CD4-positive, alpha-beta memory T cell (primary cell): ENCODE measurements around the gene TAS2R41. TPM values are rescaled to one million over a fixed set of nuclear protein-coding genes. Genes with fewer than 3 reads are reported as not detected.

Experiments
- CTCF ChIA-PET: fragments of 350-600 bp; sonication (Branson Sonifier 250); formaldehyde crosslinking; loops from one replicate; lab custom pipeline; 2021; ENCODE audit warnings: inconsistent platforms; ENCODE audit not compliant: partially characterized antibody; lab: Charles Lee
- POLR2A ChIA-PET: fragments of 350-600 bp; sonication (Branson Sonifier 250); formaldehyde crosslinking; loops from one replicate; lab custom pipeline; 2021; ENCODE audit not compliant: partially characterized antibody; lab: Charles Lee
- DNase-seq, 5 donors: peaks; one replicate each; pipeline versions ENCODE4 v3.0.0 to v3.0.0-alpha.2; 2020 to 2022; ENCODE audit warnings: mixed read lengths in 1 of 5
- H3K27ac ChIP-seq: one replicate; pipeline ENCODE4 v1.7.0; 2013; ENCODE audit warnings: low read depth, low read length
- H3K27me3 ChIP-seq: 2 replicates; pipeline ENCODE4 v1.7.0; 2013; ENCODE audit warnings: mild to moderate bottlenecking, low read length, moderate library complexity; ENCODE audit not compliant: insufficient read depth
- H3K36me3 ChIP-seq: 2 replicates; pipeline ENCODE4 v1.7.0; 2013; ENCODE audit warnings: mild to moderate bottlenecking, low read length, moderate library complexity; ENCODE audit not compliant: insufficient read depth
- H3K4me1 ChIP-seq: 2 replicates; pipeline ENCODE4 v1.7.0; 2013; ENCODE audit warnings: mild to moderate bottlenecking, low read length, moderate library complexity; ENCODE audit not compliant: insufficient read depth
- H3K4me3 ChIP-seq, 2 donors: one replicate each; pipeline ENCODE4 v1.7.0; 2013; ENCODE audit warnings: low read length in 2 of 2, mild to moderate bottlenecking in 1 of 2
- H3K9me3 ChIP-seq, 2 donors: one replicate each; pipeline ENCODE4 v1.7.0; 2013; ENCODE audit warnings: low read length in 2 of 2, control low read depth in 1 of 2; ENCODE audit not compliant: control insufficient read depth in 1 of 2
- H3K27ac Mint-ChIP-seq, 7 donors: one replicate each; pipeline ENCODE4 v1.8.0; 2020 to 2021; ENCODE audit warnings: mixed read lengths in 7 of 7, mild to moderate bottlenecking in 6 of 7, inconsistent platforms in 3 of 7, moderate library complexity in 3 of 7
- H3K27me3 Mint-ChIP-seq, 2 donors: one replicate each; pipeline ENCODE4 v1.8.0; 2020 to 2021; ENCODE audit warnings: mixed read lengths in 2 of 2
- H3K36me3 Mint-ChIP-seq, 2 donors: one replicate each; pipeline ENCODE4 v1.8.0; 2020 to 2021; ENCODE audit warnings: mixed read lengths in 2 of 2, inconsistent platforms in 1 of 2, mild to moderate bottlenecking in 1 of 2
- H3K4me1 Mint-ChIP-seq, 4 donors: one replicate each; pipeline ENCODE4 v1.8.0; 2020 to 2021; ENCODE audit warnings: mixed read lengths in 4 of 4, mild to moderate bottlenecking in 1 of 4
- H3K4me3 Mint-ChIP-seq, 8 donors: one replicate each; pipeline ENCODE4 v1.8.0; 2020 to 2021; ENCODE audit warnings: mixed read lengths in 8 of 8, mild to moderate bottlenecking in 7 of 8, moderate library complexity in 6 of 8, inconsistent platforms in 3 of 8
- H3K9me3 Mint-ChIP-seq, 8 donors: one replicate each; pipeline ENCODE4 v1.8.0; 2020 to 2021; ENCODE audit warnings: mixed read lengths in 8 of 8, mild to moderate bottlenecking in 5 of 8, inconsistent platforms in 3 of 8, moderate library complexity in 1 of 8
- intact Hi-C: fragments of 100-400 bp; cut with micrococcal nuclease; formaldehyde crosslinking; loops from one replicate; pipeline ENCODE4 v1.15.1; 2023
- polyA plus RNA-seq, 2 donors: library from polyadenylated mRNA; unstranded; fragments of 300-500 nt; fragmentation: Illumina TruSeq; gene quantifications; one replicate each; pipeline ENCODE4 v1.2.3, GENCODE V29; 2021
- total RNA-seq, 2 experiments: library from RNA; stranded (reverse); gene quantifications; one replicate each; pipeline ENCODE4 v1.2.3, GENCODE V29; 2021

Gene TAS2R41
- total and polyA plus RNA-seq, 4 experiments from 2014 or later, result 0.61 to 0.73 TPM; not detected in 2

- no peaks in the 10 kb centered on the region for H3K27me3 ChIP-seq
- H3K4me1 ChIP-seq, result peaks cover 9% of the 10 kb centered on the region
- Mint-ChIP-seq H3K36me3 (peaks cover 4 to 17% of the 10 kb centered on the region in 2 donors), H3K4me3 (no peak overlapping the region), H3K4me1 (peaks cover 10 to 20% (median 12%) of the 10 kb centered on the region in 4 donors), H3K27me3 (no peaks in the 10 kb centered on the region), H3K9me3 (no peaks in the 10 kb centered on the region), H3K27ac (peak overlapping the region in 2 of 7 donors; percentile 32 to 62)
- no peaks in the 10 kb centered on the region for H3K36me3 ChIP-seq
- H3K27ac ChIP-seq, result no peak overlapping the region
- intact Hi-C loops, result no loop called here
- no peak overlapping the region for H3K4me3 ChIP-seq
- ChIA-PET POLR2A (no interaction called here), CTCF (interaction anchor here (0.7 kb wide), 1 partner anchor 140 kb away, joined by 3 read pairs; no protein-coding TSS in a partner anchor)
- H3K9me3 ChIP-seq, result no peaks in the 10 kb centered on the region
- no peak for DNase-seq
Measured at GRCh38 chr7:143436325-143436946, 41.2 kb upstream of the TAS2R41 start.

GRCh38 chr7:143437578-143437977 is 40.1 kb upstream of the TAS2R41 start:
- Histone ChIP-seq H3K27ac (no peak overlapping the region), H3K4me1 (peaks cover 9% of the 10 kb centered on the region), H3K4me3 (no peak overlapping the region), H3K9me3 (no peaks in the 10 kb centered on the region), H3K27me3 (no peaks in the 10 kb centered on the region), H3K36me3 (no peaks in the 10 kb centered on the region)
- CTCF ChIA-PET, result no interaction called here
- intact Hi-C loops, result no loop called here
- Mint-ChIP-seq H3K4me1 (peaks cover 10 to 16% (median 12%) of the 10 kb centered on the region in 4 donors), H3K27ac (peak overlapping the region in 6 of 7 donors; percentile 7 to 29 (median 14)), H3K27me3 (no peaks in the 10 kb centered on the region), H3K36me3 (peaks cover 3 to 21% of the 10 kb centered on the region in 2 donors), H3K4me3 (peak overlapping the region in 2 of 8 donors; percentile 5 to 12), H3K9me3 (no peaks in the 10 kb centered on the region)
- POLR2A ChIA-PET, result no interaction called here
- DNase-seq, result no peak

GRCh38 chr7:143439866-143440265 is 37.8 kb upstream of the TAS2R41 start:
- H3K27ac ChIP-seq, result no peak overlapping the region
- no peaks in the 10 kb centered on the region for H3K27me3 ChIP-seq
- H3K27me3 Mint-ChIP-seq, result no peaks in the 10 kb centered on the region
- no peak for DNase-seq
- peaks cover 9% of the 10 kb centered on the region for H3K4me1 ChIP-seq
- peaks cover 10 to 16% (median 12%) of the 10 kb centered on the region in 4 donors for H3K4me1 Mint-ChIP-seq
- H3K36me3 Mint-ChIP-seq, result peaks cover 3 to 14% of the 10 kb centered on the region in 2 donors
- no peak overlapping the region for H3K4me3 Mint-ChIP-seq
- no peaks in the 10 kb centered on the region for H3K9me3 Mint-ChIP-seq
- no peaks in the 10 kb centered on the region for H3K9me3 ChIP-seq
- ChIA-PET POLR2A (no interaction called here), CTCF (interaction anchor here (0.7 to 0.8 kb wide), 2 partner anchors 15 to 225 kb away, joined by 3 read pairs; no protein-coding TSS in a partner anchor)
- H3K27ac Mint-ChIP-seq, result no peak overlapping the region
- no peaks in the 10 kb centered on the region for H3K36me3 ChIP-seq
- intact Hi-C loops, result no loop called here
- H3K4me3 ChIP-seq, result no peak overlapping the region

DNA sequence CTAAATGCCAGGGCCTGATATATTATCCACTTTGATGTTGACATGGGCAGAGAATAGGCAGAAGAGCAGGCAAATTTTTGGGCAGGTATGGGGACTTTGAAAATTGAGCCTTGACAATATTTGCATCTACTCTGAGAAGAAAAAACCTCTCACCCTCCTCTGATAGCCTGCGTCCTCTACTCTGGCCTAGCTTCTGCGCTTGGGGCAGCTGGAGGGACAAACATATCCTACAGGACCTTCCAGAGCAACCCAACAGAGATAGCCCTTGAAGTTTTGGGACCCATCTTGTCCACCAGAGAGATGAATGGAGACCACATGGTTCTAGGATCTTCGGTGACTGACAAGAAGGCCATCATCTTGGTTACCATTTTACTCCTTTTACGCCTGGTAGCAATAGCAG is 34.5 kb upstream of the TAS2R41 start, which contains the start of gene TAS2R60:
TSS of gene TAS2R60 (plus strand) at position 301 of the 400 bp plus-strand sequence. CDS start at position 301, 0 bp downstream.
- CTCF ChIA-PET, result no interaction called here

GRCh38 chr7:143444063-143444782 is 33.5 kb upstream of the TAS2R41 start:
- Histone ChIP-seq H3K4me1 (no peaks in the 10 kb centered on the region), H3K9me3 (no peaks in the 10 kb centered on the region), H3K4me3 (no peak overlapping the region), H3K27me3 (no peaks in the 10 kb centered on the region), H3K36me3 (no peaks in the 10 kb centered on the region), H3K27ac (no peak overlapping the region)
- H3K27me3 Mint-ChIP-seq, result peaks cover 0 to 1% of the 10 kb centered on the region in 2 donors
- CTCF ChIA-PET, result no interaction called here
- intact Hi-C loops, result no loop called here
- H3K4me1 Mint-ChIP-seq, result no peaks in the 10 kb centered on the region
- DNase-seq, result no peak
- H3K36me3 Mint-ChIP-seq, result peaks cover 0 to 7% of the 10 kb centered on the region in 2 donors
- no peaks in the 10 kb centered on the region for H3K9me3 Mint-ChIP-seq
- H3K4me3 Mint-ChIP-seq, result no peak overlapping the region
- POLR2A ChIA-PET, result no interaction called here
- H3K27ac Mint-ChIP-seq, result no peak overlapping the region

More for the DNA sequence above, 34.5 kb upstream of the TAS2R41 start, which contains the start of gene TAS2R60:
- Histone ChIP-seq H3K9me3 (no peaks in the 10 kb centered on the region), H3K27me3 (no peaks in the 10 kb centered on the region), H3K36me3 (no peaks in the 10 kb centered on the region), H3K4me3 (no peak within 1 kb of the TSS), H3K4me1 (no peaks in the 10 kb centered on the region), H3K27ac (no peak within 1 kb of the TSS)
- no peaks in the 10 kb centered on the region for H3K9me3 Mint-ChIP-seq
- POLR2A ChIA-PET, result no interaction called here
- H3K27me3 Mint-ChIP-seq, result no peaks in the 10 kb centered on the region
- H3K27ac Mint-ChIP-seq, result no peak within 1 kb of the TSS
- H3K4me1 Mint-ChIP-seq, result peaks cover under 1 to 3% (median under 1%) of the 10 kb centered on the region in 4 donors
- no peak within 1 kb of the TSS for H3K4me3 Mint-ChIP-seq
- intact Hi-C loops, result no loop called here
- no peak for DNase-seq
- H3K36me3 Mint-ChIP-seq, result peaks cover 0 to 10% of the 10 kb centered on the region in 2 donors

- Histone ChIP-seq H3K27ac (no peak overlapping the region), H3K4me3 (no peak overlapping the region), H3K9me3 (no peaks in the 10 kb centered on the region), H3K4me1 (no peaks in the 10 kb centered on the region), H3K27me3 (no peaks in the 10 kb centered on the region), H3K36me3 (no peaks in the 10 kb centered on the region)
- no peak overlapping the region for H3K4me3 Mint-ChIP-seq
- peaks cover 0 to 4% of the 10 kb centered on the region in 2 donors for H3K36me3 Mint-ChIP-seq
- no peaks in the 10 kb centered on the region for H3K4me1 Mint-ChIP-seq
- CTCF ChIA-PET, result no interaction called here
- H3K27ac Mint-ChIP-seq, result no peak overlapping the region
- intact Hi-C loops, result no loop called here
- H3K9me3 Mint-ChIP-seq, result no peaks in the 10 kb centered on the region
- POLR2A ChIA-PET, result no interaction called here
- H3K27me3 Mint-ChIP-seq, result peaks cover 0 to 1% of the 10 kb centered on the region in 2 donors
- no peak for DNase-seq
Measured at GRCh38 chr7:143444785-143445184, 32.9 kb upstream of the TAS2R41 start.

- H3K27me3 ChIP-seq, result no peaks in the 10 kb centered on the region
- Mint-ChIP-seq H3K36me3 (peaks cover 0 to 7% of the 10 kb centered on the region in 2 donors), H3K4me3 (no peak overlapping the region), H3K27ac (no peak overlapping the region), H3K4me1 (no peaks in the 10 kb centered on the region), H3K27me3 (peaks cover 1 to 2% of the 10 kb centered on the region in 2 donors), H3K9me3 (no peaks in the 10 kb centered on the region)
- no peak overlapping the region for H3K27ac ChIP-seq
- intact Hi-C loops, result no loop called here
- no peaks in the 10 kb centered on the region for H3K36me3 ChIP-seq
- DNase-seq, result no peak
- CTCF ChIA-PET, result no interaction called here
- POLR2A ChIA-PET, result no interaction called here
- no peak overlapping the region for H3K4me3 ChIP-seq
- H3K4me1 ChIP-seq, result no peaks in the 10 kb centered on the region
- no peaks in the 10 kb centered on the region for H3K9me3 ChIP-seq
Measured at GRCh38 chr7:143447466-143447865, 30.2 kb upstream of the TAS2R41 start.
